ENCODE results near the gene DCLK3. TPM values are rescaled to one million over a fixed set of nuclear protein-coding genes. Genes with fewer than 3 reads are reported as not detected.

The DCLK3 gene
- total and polyA plus RNA-seq, 2 of the 8 experiments (the other 6 are each of a cell fraction or from before 2014, with no cell fraction given) = 0.27 to 0.63 TPM

- TF ChIP-seq CTCF (IDR thresholded peaks at IDR 0.05; ENCODE audit: control extremely low read depth in 1 of 3, insufficient read depth in 1 of 3, low read depth in 1 of 3, low read length in 3 of 3) = peak in 2 of 3 experiments; percentile 5 to 18; a peak in 2 of 4 replicates
- TF ChIP-seq CHD2 (IDR thresholded peaks at IDR 0.05; ENCODE audit: low read length) = no peak
- peak; percentile 88 for TF ChIP-seq KDM4A (IDR thresholded peaks at IDR 0.05; ENCODE audit: low read depth, low read length, severe bottlenecking)
- peak; percentile 70 for TF ChIP-seq EZH2 (IDR thresholded peaks at IDR 0.05; ENCODE audit: low read depth, low read length, severe bottlenecking)
- TF ChIP-seq CBX8 (IDR thresholded peaks at IDR 0.05; ENCODE audit: borderline replicate concordance, low read depth, low read length) = no peak
- peak; percentile 4; the same call in 1 of the 2 replicates for TF ChIP-seq KDM1A (IDR thresholded peaks at IDR 0.05; ENCODE audit: borderline replicate concordance, low read length)
Measured at GRCh38 chr3:36763850-36764703, at the start of gene DCLK3 (continued).
